ENCODE data around the gene AGMO.

The AGMO gene

DNA sequence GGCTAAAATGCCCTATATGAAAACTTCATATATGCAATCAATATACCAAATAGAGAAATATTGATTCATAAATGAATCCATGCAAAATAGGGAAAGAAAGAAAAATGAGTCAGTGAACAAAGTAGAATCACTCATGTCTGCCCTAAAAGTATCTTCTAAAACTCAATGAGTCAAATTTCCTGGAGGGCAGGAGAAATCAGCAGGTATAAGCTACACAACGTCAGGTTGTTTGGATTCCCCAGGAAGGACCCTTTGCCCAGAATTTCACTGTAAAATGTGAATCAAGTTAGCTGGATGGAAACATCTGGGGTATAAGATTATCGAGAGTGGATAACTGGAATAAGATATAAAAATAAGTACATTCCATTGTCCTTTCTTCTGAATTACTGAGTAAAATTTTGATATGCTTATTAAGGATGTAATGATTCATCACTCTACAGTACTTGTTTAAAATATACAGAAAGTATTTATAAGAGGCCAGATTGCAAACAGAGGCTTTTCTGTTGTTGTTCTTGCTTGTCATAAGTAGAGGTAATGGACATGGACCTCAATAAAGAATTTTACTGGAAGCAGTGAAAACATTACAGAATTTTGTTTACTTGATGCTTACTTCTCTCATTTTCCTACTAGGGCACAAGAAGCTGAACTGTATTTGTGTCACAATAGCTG lies 99.0 kb downstream of the AGMO start:
- in situ Hi-C loops (cut with MboI; ENCODE audit: low sequenced_read_pairs): no loop called here

DNA sequence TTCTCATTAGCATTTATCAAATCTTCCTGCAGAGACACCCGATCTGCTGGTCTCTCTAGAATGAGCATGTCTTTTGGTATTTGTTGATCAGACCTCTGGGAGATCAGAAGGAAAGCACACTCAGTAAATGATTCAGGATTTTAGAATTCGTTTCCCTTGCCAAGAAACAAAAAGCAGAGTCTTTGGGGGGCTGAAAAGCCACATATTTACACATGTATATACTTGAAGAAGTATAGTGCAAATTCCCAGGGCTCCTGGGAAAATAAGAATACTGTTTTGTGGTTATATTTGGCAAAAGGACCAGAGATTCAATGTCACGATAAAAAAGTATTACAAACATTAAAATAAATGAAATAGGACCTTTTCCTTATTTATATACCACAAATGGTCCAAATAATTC lies 100.2 kb downstream of the AGMO start:
- in situ Hi-C loops (cut with MboI; ENCODE audit: low sequenced_read_pairs): no loop called here

GRCh38 chr7:15459018-15459615 lies 102.7 kb downstream of the AGMO start:
- in situ Hi-C loops (cut with MboI; ENCODE audit: low sequenced_read_pairs): no loop called here

DNA sequence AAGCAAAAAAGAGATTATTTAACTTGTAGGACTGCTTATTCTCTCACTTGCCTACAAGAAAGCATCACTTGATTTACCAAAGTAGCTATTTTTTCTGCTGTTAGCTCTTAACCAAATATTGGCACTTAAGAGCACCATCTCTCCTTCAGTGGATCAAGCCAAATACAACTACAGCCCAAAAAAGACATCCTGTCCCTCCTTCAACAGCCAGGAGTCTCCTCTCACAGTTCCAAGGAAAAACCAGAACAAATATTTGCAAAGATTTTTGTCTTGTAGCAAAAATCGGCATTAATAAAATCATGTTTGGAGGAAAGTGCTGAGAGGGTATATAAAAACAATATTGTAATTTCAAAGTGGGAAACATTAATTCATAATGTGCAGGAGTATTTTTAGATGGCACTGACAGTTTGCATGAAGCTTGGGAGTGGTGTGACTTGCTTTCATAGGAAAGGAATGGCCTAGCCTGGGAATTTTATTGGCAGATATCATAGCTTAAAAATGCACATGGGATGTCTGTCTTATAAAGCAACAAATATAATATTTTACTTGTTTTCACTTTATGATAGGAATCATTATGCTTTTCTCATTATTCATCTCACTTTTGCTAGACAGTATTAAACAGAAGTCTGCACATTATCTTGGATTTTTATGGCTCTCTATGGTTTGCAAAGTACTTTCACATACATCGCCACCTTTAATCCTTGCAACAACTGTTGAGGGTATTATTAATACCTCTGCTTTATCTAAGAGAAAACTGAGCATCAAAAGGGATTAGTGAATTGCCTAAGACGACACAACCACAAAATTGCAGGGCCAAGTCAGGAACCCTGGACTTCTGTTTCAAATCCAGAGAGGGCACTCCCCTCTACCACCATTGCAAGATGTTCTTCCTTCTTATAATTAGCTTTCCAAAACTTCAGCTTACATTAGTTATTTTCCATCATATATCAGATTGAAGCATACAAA lies 103.5 kb downstream of the AGMO start:
- in situ Hi-C loops (cut with MboI; ENCODE audit: low sequenced_read_pairs): no loop called here

DNA sequence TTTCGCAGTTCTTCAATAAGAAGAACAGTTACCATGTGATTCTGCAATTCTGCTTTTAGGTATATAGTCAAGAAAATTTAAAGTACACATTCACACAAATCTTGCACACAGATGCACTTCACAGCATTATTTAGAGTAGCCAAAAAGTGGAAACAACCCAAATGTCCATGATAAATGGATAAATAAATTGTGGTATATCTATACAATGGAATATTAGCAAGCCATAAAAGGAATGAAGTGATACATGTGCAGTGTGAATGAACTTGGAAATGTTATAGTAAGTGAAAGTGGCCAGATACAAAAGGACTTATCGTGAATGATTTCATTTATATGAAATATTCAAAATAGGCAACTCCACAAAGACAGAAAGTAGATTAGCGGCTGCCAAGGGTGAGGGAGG lies 109.1 kb downstream of the AGMO start:
- in situ Hi-C loops (cut with MboI; ENCODE audit: low sequenced_read_pairs): no loop called here

GRCh38 chr7:15446722-15447121 lies 115.1 kb downstream of the AGMO start:
- in situ Hi-C loops (cut with MboI; ENCODE audit: low sequenced_read_pairs): no loop called here

DNA sequence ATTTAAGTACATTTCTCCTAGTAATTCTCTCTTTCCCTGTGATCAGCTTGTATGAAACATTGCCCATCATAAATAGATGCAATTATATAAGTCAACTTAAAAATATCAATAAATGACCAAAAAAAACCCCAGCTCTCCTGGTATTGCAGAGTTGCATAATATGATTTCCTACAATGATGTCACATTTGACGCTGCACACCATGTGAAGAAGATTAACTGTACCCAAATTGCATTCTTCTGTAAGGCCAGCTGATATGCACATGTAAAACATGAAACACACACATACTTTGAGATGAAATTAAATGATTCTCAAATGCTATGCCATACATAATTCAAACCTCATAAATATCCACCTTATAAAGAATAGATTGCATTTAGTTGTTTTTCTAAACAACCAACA lies 115.5 kb downstream of the AGMO start:
- in situ Hi-C loops (cut with MboI; ENCODE audit: low sequenced_read_pairs): no loop called here

- in situ Hi-C loops (cut with MboI; ENCODE audit: low sequenced_read_pairs): no loop called here
Observed at GRCh38 chr7:15441915-15442314, 119.9 kb downstream of the AGMO start.

GRCh38 chr7:15440482-15440881 lies 121.3 kb downstream of the AGMO start:
- in situ Hi-C loops (cut with MboI; ENCODE audit: low sequenced_read_pairs): no loop called here

GRCh38 chr7:15439853-15440252 lies 122.0 kb downstream of the AGMO start:
- in situ Hi-C loops (cut with MboI; ENCODE audit: low sequenced_read_pairs): no loop called here

DNA sequence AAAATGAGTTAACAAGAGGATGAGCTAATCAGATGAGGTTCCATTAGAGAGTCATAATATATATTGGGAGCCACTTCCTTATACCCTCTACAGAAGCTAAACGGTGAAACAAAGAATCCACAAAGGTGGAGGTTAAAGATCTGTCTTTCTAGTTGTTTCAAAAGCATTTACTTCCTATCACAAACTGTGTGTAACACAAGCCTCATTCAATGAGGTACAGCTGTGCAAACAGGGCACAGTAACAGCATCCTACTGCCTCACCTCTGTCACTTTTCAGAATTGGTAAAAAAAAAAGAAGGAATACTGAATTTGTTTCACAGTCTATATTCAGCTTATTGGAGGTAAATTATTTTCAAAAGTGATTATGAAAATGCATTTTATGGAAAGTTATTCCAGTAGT lies 128.7 kb downstream of the AGMO start:
- in situ Hi-C loops (cut with MboI; ENCODE audit: low sequenced_read_pairs): no loop called here

GRCh38 chr7:15430911-15431310 lies 130.9 kb downstream of the AGMO start:
- in situ Hi-C loops (cut with MboI; ENCODE audit: low sequenced_read_pairs): no loop called here

- in situ Hi-C loops (cut with MboI; ENCODE audit: low sequenced_read_pairs): no loop called here
Observed at GRCh38 chr7:15430191-15430590, 131.6 kb downstream of the AGMO start.

DNA sequence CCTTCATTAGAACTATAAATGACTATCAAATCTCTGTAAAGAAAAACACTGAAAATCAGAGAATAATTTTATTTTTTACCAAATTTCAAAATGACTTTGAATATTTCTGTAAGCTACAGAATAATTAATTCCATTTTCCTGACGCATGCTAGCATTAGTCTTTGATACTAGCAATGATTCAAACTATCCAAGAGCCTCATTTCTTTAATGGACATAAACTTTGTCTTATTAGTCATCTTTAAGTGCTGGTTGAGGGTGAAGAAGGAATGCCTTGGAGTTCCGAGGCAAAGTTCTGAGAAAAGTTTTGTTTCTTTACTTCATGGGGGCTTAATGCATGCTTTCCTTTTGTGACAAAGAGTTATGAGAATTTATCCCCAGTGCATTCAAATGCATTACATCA lies 137.3 kb downstream of the AGMO start:
- in situ Hi-C loops (cut with MboI; ENCODE audit: low sequenced_read_pairs): no loop called here

DNA sequence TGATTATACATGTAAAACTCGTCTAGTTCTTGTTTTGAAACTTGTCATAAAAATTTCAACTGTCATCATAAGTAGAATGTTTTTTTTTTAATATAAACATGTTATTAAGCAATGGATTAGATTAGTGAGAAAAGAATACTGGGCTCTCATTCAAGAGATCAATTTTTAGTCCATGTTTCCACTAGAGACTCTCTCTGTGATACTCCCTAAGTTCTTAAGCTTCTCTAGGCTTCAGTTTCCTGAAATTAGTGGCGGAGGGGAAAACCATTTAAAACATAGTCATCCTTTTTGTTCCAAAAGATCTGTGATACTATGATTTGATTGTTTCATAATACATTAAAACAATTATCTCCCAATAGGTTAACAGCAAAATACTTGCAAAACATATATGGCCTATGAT lies 142.2 kb downstream of the AGMO start:
- in situ Hi-C loops (cut with MboI; ENCODE audit: low sequenced_read_pairs): no loop called here

GRCh38 chr7:15418264-15418663 lies 143.6 kb downstream of the AGMO start:
- in situ Hi-C loops (cut with MboI; ENCODE audit: low sequenced_read_pairs): no loop called here

DNA sequence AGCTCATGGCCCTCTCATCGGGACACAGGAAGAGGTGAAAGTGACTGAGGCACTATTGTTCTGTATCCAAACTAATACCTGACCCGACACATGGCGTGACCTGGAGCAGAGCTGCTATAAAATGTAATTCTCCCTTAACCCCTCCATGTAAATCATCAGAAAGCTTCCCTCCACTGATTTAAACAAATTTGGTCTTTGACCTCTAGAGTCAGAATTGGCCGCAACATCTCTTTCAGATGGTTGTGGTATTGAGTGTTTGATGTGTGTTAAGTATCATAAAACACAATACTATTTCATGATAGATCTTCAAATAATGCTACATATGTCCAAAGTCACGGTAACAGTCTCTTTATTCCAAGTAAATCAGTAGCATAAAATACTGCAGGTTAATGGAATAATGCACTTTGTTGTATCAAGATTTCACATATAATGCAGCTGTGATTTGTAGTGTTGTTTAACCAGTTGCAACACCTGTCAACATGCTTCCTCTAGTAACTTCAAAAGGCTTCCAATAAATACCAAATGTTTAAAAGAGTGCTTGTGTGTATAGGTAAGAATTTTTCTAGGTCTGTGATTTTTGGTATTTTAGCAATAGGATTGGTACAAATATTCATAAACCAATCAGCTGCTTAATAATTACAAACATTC lies 144.3 kb downstream of the AGMO start:
- in situ Hi-C loops (cut with MboI; ENCODE audit: low sequenced_read_pairs): no loop called here

- in situ Hi-C loops (cut with MboI; ENCODE audit: low sequenced_read_pairs): no loop called here
Observed at GRCh38 chr7:15411019-15411418, 150.8 kb downstream of the AGMO start.

- in situ Hi-C loops (cut with MboI; ENCODE audit: low sequenced_read_pairs): no loop called here
Observed at GRCh38 chr7:15407910-15408309, 153.9 kb downstream of the AGMO start.

GRCh38 chr7:15403751-15404150 lies 158.1 kb downstream of the AGMO start:
- in situ Hi-C loops (cut with MboI; ENCODE audit: low sequenced_read_pairs): no loop called here

DNA sequence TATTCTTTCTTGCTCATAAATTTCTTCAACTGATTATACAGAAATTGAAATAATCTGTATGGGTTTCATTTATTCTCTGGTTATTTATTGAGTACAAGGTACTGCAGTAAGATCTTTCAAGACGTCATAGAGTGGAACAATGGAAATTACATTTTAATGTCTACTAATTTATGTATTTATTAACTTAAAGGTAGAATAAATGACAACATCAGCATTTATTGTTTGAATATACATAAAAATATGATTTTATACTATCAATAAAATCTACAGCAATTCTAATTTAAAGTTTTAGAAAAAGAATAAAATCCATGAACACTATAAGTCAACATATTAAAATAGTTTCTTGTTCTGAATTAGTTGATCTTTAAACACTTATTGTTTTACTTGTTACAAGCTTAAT lies 158.5 kb downstream of the AGMO start:
- in situ Hi-C loops (cut with MboI; ENCODE audit: low sequenced_read_pairs): no loop called here

Measured in hTERT RPE-1 (cell line).